Measurements from ENCODE around the gene TTC19.
"Not testable (repeated sequence)": the region's sequence is repeated elsewhere in the genome, so short reads cannot be mapped to it uniquely, and the experiment has no call there.

Gene TTC19

DNA sequence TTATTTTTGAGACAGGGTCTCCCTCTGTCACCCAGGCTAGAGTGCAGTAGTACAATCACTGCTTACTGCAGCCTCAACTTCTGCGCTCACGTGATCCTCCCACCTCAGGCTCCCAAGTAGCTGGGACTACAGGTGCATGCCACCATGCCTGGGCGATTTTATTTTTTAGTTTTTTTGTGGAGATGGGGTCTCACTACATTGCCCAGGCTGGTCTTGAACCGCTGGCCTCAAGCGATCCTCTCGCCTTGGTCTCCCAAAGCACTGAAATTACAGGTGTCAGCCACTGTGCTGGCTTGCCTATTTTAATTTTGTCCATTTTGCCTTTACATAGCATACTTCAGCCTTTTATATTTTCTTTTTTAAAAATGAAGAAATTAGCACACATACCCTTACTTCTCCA is 51.2 kb downstream of the TTC19 start:
- Histone ChIP-seq H3K27ac (ENCODE audit: low read depth, low read length) (no peak overlapping the region), H3K36me3 (ENCODE audit: control insufficient read depth, insufficient read depth, low read length) (peaks cover 28% of the 10 kb centered on the region)

DNA sequence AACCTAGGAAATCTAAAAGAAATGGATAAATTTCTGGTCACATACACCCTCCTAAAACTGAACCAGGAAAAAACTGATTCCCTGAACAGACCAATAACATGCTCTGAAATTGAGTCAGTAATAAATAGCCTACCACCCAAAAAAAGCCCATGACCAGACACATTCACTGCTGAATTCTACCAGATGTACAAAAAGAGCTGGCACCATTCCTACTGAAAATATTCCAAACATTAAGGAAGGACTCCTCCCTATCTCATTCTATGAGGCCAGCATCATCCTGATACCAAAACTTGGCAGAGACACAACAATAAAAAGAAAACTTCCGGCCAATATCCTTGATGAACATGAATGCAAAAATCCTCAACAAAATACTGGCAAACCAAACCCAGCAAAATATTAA is 52.9 kb downstream of the TTC19 start:
- no peak overlapping the region for H3K27ac ChIP-seq (ENCODE audit: low read depth, low read length)
- peaks cover 30% of the 10 kb centered on the region for H3K36me3 ChIP-seq (ENCODE audit: control insufficient read depth, insufficient read depth, low read length)
- no peaks in the 10 kb centered on the region for H3K27me3 ChIP-seq (ENCODE audit: control insufficient read depth, insufficient read depth, low read length)
- H3K4me3 ChIP-seq (ENCODE audit: low read length): no peak overlapping the region
- no peaks in the 10 kb centered on the region for H3K4me1 ChIP-seq (ENCODE audit: control insufficient read depth, insufficient read depth, low read length)
- no peak overlapping the region for H3K9ac ChIP-seq (ENCODE audit: low read length)

More for the DNA sequence above, 51.2 kb downstream of the TTC19 start:
- Histone ChIP-seq H3K9ac (ENCODE audit: low read length) (no peak overlapping the region), H3K4me3 (ENCODE audit: low read length) (no peak overlapping the region), H3K4me1 (ENCODE audit: control insufficient read depth, insufficient read depth, low read length) (no peaks in the 10 kb centered on the region), H3K27me3 (ENCODE audit: control insufficient read depth, insufficient read depth, low read length) (no peaks in the 10 kb centered on the region)

DNA sequence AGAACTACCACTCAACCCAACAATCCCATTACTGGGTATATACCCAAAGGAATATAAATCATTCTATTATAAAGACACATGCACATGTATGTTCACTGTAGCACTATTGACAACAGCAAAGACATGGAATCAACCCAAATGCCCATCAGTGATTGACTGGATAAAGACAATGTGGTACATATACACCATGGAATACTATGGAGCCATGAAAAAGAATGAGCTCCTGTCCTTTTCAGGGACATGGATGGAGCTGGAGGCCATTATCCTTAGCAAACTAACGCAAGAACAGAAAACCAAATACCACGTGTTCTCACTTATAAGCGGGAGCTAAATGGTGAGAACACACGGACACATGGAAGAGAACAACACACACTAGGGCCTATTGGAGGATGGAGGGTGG is 55.5 kb downstream of the TTC19 start:
- not testable (repeated sequence) for H3K27me3 ChIP-seq (ENCODE audit: control insufficient read depth, insufficient read depth, low read length); H3K9ac ChIP-seq (ENCODE audit: low read length); H3K4me1 ChIP-seq (ENCODE audit: control insufficient read depth, insufficient read depth, low read length); H3K27ac ChIP-seq (ENCODE audit: low read depth, low read length); H3K4me3 ChIP-seq (ENCODE audit: low read length)
- peaks cover 31% of the 10 kb centered on the region for H3K36me3 ChIP-seq (ENCODE audit: control insufficient read depth, insufficient read depth, low read length)

GRCh38 chr17:16061631-16062030 is 62.0 kb downstream of the TTC19 start:
- Histone ChIP-seq H3K27ac (ENCODE audit: low read depth, low read length) (no peak overlapping the region), H3K36me3 (ENCODE audit: control insufficient read depth, insufficient read depth, low read length) (peaks cover 35% of the 10 kb centered on the region), H3K4me3 (ENCODE audit: low read length) (no peak overlapping the region), H3K9ac (ENCODE audit: low read length) (no peak overlapping the region), H3K4me1 (ENCODE audit: control insufficient read depth, insufficient read depth, low read length) (peaks cover 6% of the 10 kb centered on the region), H3K27me3 (ENCODE audit: control insufficient read depth, insufficient read depth, low read length) (no peaks in the 10 kb centered on the region)

- peaks cover 4% of the 10 kb centered on the region for H3K4me1 ChIP-seq (ENCODE audit: control insufficient read depth, insufficient read depth, low read length)
- peaks cover 31% of the 10 kb centered on the region for H3K36me3 ChIP-seq (ENCODE audit: control insufficient read depth, insufficient read depth, low read length)
- no peak overlapping the region for H3K9ac ChIP-seq (ENCODE audit: low read length)
- no peak overlapping the region for H3K27ac ChIP-seq (ENCODE audit: low read depth, low read length)
- H3K4me3 ChIP-seq (ENCODE audit: low read length): no peak overlapping the region
- H3K27me3 ChIP-seq (ENCODE audit: control insufficient read depth, insufficient read depth, low read length): no peaks in the 10 kb centered on the region
Observed at GRCh38 chr17:16066125-16066524, 66.5 kb downstream of the TTC19 start.

DNA sequence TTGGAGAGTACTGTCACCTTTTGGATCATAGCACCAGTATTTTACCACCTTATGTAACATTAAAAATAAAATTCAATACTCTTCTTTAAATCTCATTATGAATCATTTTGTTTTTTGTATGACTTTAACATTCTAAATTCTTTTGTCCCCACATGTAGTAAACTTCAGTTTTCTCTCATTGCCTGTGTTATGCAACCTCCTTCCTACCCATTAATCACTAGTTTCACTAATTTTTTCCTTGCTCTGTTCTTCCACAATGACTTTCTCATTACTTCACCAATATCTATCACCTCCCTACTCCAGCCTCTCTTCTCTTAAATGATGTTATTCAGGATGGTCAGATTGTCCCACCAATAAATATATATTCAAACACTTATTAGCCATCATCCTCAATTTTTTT is 68.7 kb downstream of the TTC19 start:
- Histone ChIP-seq H3K4me1 (ENCODE audit: control insufficient read depth, insufficient read depth, low read length) (peaks cover 4% of the 10 kb centered on the region), H3K27ac (ENCODE audit: low read depth, low read length) (no peak overlapping the region), H3K9ac (ENCODE audit: low read length) (no peak overlapping the region), H3K27me3 (ENCODE audit: control insufficient read depth, insufficient read depth, low read length) (no peaks in the 10 kb centered on the region), H3K4me3 (ENCODE audit: low read length) (no peak overlapping the region), H3K36me3 (ENCODE audit: control insufficient read depth, insufficient read depth, low read length) (peaks cover 23% of the 10 kb centered on the region)

- peaks cover 22% of the 10 kb centered on the region for H3K36me3 ChIP-seq (ENCODE audit: control insufficient read depth, insufficient read depth, low read length)
- H3K9ac ChIP-seq (ENCODE audit: low read length): no peak overlapping the region
- peaks cover 1% of the 10 kb centered on the region for H3K4me1 ChIP-seq (ENCODE audit: control insufficient read depth, insufficient read depth, low read length)
- no peaks in the 10 kb centered on the region for H3K27me3 ChIP-seq (ENCODE audit: control insufficient read depth, insufficient read depth, low read length)
- H3K4me3 ChIP-seq (ENCODE audit: low read length): no peak overlapping the region
- H3K27ac ChIP-seq (ENCODE audit: low read depth, low read length): no peak overlapping the region
Observed at GRCh38 chr17:16072031-16072430, 72.4 kb downstream of the TTC19 start.

DNA sequence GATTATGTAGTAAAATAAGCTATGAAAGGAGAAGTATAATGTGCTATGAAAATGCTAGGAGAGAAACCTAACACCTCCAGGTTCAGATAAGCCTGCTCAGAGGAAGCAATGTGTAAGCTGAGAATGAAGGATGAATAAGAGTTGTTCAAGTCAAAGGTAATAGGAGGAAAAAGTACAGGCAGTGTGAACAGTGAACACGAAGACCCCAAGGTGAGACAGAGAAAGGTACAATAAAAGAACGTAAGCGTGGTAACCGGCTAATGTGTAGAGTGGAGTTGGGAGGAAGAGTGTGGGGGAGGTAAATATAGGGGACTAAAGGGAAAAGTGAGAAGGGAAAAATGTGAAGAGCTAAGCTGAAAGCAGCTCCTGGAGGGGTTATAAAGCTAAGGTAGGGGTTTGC is 74.2 kb downstream of the TTC19 start:
- no peaks in the 10 kb centered on the region for H3K27me3 ChIP-seq (ENCODE audit: control insufficient read depth, insufficient read depth, low read length)
- no peaks in the 10 kb centered on the region for H3K4me1 ChIP-seq (ENCODE audit: control insufficient read depth, insufficient read depth, low read length)
- no peak overlapping the region for H3K9ac ChIP-seq (ENCODE audit: low read length)
- H3K4me3 ChIP-seq (ENCODE audit: low read length): no peak overlapping the region
- H3K27ac ChIP-seq (ENCODE audit: low read depth, low read length): no peak overlapping the region
- H3K36me3 ChIP-seq (ENCODE audit: control insufficient read depth, insufficient read depth, low read length): peaks cover 29% of the 10 kb centered on the region

DNA sequence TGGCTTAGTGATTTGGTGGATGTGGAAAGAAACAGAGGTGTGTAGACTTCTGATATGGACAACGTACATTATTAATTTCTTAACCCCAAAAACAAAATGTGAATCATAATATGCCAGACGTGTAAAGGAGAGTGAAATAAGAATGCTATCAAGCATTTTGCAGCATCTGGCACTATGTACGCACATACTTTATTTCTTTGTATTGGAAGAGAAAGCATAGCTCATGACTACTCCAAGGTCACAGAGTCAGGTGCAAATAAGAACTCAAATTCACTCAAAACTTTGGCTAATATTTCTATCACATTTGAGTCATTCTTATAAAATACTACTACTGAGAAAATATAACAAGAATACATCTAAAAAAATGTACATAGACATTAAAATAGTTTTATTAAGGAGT is 74.8 kb downstream of the TTC19 start:
- no peaks in the 10 kb centered on the region for H3K27me3 ChIP-seq (ENCODE audit: control insufficient read depth, insufficient read depth, low read length)
- no peak overlapping the region for H3K27ac ChIP-seq (ENCODE audit: low read depth, low read length)
- no peak overlapping the region for H3K4me3 ChIP-seq (ENCODE audit: low read length)
- H3K4me1 ChIP-seq (ENCODE audit: control insufficient read depth, insufficient read depth, low read length): no peaks in the 10 kb centered on the region
- H3K9ac ChIP-seq (ENCODE audit: low read length): no peak overlapping the region
- peaks cover 31% of the 10 kb centered on the region for H3K36me3 ChIP-seq (ENCODE audit: control insufficient read depth, insufficient read depth, low read length)

GRCh38 chr17:16075949-16076348 is 76.3 kb downstream of the TTC19 start:
- Histone ChIP-seq H3K9ac (ENCODE audit: low read length) (no peak overlapping the region), H3K4me1 (ENCODE audit: control insufficient read depth, insufficient read depth, low read length) (no peaks in the 10 kb centered on the region), H3K4me3 (ENCODE audit: low read length) (no peak overlapping the region), H3K36me3 (ENCODE audit: control insufficient read depth, insufficient read depth, low read length) (peaks cover 26% of the 10 kb centered on the region), H3K27ac (ENCODE audit: low read depth, low read length) (no peak overlapping the region), H3K27me3 (ENCODE audit: control insufficient read depth, insufficient read depth, low read length) (no peaks in the 10 kb centered on the region)
